DMS153 treated with DMSO at 0.1 percent for 48 hours (cell line): ENCODE results near the gene NR1D1.

Source experiments
- DNase-seq: peaks from one replicate; lab custom pipeline; 2025; ENCODE audit not compliant: unreplicated experiment; lab: John Stamatoyannopoulos, UW

Gene NR1D1

GRCh38 chr17:40111221-40112128 lies 11.1 kb upstream of the NR1D1 start:
- DNase-seq = peak; percentile 81

- no peak for DNase-seq
Observed at GRCh38 chr17:40110026-40110845, 9.8 kb upstream of the NR1D1 start.

- no peak for DNase-seq
Observed at GRCh38 chr17:40108970-40109824, 8.8 kb upstream of the NR1D1 start.

GRCh38 chr17:40107522-40108174 lies 7.3 kb upstream of the NR1D1 start:
- no peak for DNase-seq

GRCh38 chr17:40106760-40107521 lies 6.6 kb upstream of the NR1D1 start:
- DNase-seq = no peak

- DNase-seq = no peak
Observed at GRCh38 chr17:40105861-40106759, 5.7 kb upstream of the NR1D1 start.

GRCh38 chr17:40104594-40105486 lies 4.5 kb upstream of the NR1D1 start:
- no peak for DNase-seq

- DNase-seq = no peak
Observed at GRCh38 chr17:40103688-40104087, 3.3 kb upstream of the NR1D1 start.

- DNase-seq = no peak
Observed at GRCh38 chr17:40103071-40103661, 2.8 kb upstream of the NR1D1 start.

- no peak for DNase-seq
Observed at GRCh38 chr17:40101367-40102210, 1.2 kb upstream of the NR1D1 start.

- peak; percentile 94 for DNase-seq
Observed at GRCh38 chr17:40100669-40101366, 429 bp upstream of the NR1D1 start.

- DNase-seq = no peak
Observed at GRCh38 chr17:40099619-40100418, 570 bp downstream of the NR1D1 start.

- peak; percentile 94 for DNase-seq
Observed at GRCh38 chr17:40098846-40099618, 1.4 kb downstream of the NR1D1 start.
